Jurkat, Clone E6-1 (cell line): ENCODE measurements around the gene ZFP64.

Experiments
- DNase-seq: peaks from one replicate; pipeline ENCODE4 v3.0.0-alpha.2; 2011; ENCODE audit warnings: low read depth, low spot score
- H3K4me3 ChIP-seq: 2 replicates; pipeline ENCODE4 v1.5.1; 2011; ENCODE audit warnings: mild to moderate bottlenecking, low read length, control low read depth, moderate library complexity

The ZFP64 gene

DNA sequence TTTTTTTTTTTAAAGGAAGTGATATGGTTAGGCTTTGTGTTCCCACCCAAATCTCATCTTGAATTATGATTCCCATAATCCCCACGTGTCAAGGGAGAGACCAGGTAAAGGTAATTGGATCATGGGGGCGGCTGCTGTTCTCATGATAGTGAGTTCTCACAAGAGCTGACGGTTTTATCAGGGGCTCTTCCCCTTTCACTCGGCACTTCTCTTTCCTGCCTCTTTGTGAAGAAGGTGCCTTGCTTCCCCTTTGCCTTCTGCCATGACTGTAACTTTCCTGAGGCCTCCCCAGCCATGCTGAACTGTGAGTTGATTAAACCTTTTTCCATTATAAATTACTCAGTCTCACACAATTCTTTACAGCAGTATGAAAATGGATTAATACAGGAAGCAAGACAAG, 64.3 kb downstream of the ZFP64 start:
- DNase-seq, result no peak
- H3K4me3 ChIP-seq, result no peak overlapping the region

DNA sequence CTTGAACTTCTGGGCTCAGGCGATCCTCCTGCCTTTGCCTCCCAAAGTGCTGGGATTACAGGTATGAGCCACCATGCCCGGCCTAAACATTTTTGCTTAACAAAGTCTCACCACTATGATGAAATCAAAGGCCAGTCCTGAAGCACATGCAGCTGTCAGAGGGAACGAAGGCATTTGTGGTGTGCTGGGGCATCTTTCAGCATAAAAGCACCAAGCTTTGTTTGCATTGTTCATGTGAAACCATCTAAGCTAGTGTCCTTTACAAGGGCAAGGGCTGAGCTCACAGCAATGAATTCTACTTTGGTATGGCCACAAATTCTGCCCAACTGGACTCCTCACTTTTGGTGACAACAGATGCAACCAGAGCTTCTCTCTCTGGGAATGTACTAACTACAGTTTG, 66.8 kb downstream of the ZFP64 start:
- no peak for DNase-seq

DNA sequence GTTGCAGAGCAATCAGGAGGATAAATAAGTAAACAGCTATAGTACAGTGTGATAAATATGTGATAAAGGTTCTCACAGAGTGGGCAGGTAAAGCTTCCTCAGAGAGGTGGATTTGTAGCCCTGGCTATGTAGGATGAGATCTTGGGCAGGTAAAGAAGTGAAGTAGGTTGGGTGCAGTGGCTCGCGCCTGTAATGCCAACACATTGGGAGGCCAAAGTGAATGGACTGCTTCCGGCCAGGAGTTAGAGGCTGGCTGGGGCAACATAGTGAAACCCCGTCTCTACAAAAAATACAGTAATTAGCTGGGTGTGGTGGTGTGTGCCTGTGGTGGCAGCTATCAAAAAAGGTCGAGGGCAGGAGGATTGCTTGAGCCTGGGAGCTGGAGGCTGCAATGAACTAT, 72.9 kb downstream of the ZFP64 start:
- H3K4me3 ChIP-seq, result no peak overlapping the region
- DNase-seq, result no peak

More for the DNA sequence above, 66.8 kb downstream of the ZFP64 start:
- H3K4me3 ChIP-seq, result no peak overlapping the region

DNA sequence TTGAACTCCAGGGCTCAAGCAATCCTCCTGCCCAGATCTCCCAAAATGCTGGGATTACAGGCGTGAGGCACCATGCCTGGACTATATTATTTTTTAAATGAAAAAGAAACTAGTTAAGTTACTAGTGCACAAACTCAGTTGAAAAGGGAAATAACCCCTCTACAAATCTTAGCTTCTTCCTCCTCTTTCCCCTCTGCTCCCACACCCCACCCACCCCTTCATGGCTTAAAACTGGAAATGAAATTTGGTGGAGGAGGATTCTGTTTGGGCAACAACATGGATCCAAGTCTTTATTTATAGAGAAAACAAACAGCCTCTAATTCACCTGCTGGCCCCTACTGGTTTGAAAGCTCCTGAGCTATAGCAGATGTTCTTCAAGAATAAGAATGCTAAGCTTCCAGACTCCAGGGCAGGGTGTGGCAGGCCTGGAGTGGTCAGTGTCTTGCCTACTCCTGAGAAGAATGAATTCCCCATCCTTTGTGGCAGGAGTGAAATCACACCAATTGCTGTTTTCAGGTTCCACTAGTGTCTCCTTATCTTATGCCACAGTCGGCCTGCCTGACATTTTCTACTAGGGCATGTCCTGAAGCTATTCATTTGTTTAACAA, 73.5 kb downstream of the ZFP64 start:
- no peak for DNase-seq
- H3K4me3 ChIP-seq, result no peak overlapping the region

DNA sequence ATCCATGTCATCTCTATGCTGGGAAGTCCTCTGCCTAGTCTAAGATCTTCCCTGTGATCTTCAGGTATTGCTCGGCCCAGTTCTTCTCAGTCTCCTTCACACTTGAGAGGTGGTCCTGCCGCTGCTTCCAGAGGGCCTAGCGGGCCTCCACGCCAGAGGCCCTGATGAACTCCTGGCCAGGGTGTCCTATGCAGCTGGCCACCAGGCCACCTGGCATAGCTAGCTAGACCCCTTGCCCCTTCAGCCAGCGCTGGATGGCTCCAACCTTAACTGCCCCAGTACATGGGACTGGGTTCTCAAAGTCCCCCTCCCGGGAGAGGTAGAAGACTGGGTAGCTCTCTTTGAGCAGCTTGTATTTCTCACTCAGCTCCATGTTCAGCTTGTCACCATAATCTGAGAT, 81.1 kb downstream of the ZFP64 start:
- H3K4me3 ChIP-seq, result no peak overlapping the region
- DNase-seq, result no peak

DNA sequence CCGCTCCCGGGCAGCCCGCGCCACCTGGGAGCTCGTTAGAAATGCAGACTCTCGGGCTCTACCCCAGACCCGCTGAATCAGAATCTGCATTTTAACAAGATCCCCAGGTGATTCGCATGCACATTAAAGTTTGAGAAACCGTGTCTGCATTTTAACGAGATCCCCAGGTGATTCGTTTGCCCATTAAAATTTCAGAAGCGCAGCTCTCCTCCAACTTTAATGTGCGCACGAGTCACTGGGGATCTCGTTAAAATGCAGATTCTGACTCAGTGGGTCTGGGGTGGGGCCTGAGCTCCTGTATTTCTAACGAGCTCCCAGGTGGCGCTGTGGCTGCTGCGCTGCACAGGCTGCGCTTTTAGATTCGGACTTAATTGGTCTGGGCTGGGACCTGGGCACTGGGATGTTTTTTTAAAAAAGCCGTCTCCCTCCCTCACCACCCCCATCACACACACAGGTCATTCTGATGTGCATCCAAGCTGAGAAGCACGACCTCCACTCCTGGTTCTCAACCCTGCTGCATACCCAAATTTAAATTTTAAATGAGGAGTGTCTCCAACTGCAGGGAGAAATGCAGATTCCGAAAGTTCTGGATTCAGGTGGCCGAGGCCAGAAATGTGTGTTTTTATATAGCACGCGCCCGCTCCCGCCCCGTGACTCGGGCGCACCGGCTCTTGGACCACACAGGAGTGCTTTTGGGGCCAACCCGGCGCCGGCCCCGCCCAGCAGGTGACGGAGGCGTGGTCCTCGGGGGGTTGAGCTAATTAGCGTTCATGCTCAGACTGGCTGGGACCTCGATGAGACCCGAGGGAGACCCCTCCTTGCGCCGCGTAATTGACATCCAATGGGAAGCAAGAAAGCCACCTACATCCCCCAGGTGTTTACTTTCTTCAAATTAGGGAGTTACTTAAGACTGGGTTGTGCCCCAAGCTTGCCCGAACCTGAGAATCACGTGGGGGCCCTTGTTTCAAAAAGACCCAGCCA, 85.8 kb downstream of the ZFP64 start:
- H3K4me3 ChIP-seq, result no peak overlapping the region
- DNase-seq, result no peak

DNA sequence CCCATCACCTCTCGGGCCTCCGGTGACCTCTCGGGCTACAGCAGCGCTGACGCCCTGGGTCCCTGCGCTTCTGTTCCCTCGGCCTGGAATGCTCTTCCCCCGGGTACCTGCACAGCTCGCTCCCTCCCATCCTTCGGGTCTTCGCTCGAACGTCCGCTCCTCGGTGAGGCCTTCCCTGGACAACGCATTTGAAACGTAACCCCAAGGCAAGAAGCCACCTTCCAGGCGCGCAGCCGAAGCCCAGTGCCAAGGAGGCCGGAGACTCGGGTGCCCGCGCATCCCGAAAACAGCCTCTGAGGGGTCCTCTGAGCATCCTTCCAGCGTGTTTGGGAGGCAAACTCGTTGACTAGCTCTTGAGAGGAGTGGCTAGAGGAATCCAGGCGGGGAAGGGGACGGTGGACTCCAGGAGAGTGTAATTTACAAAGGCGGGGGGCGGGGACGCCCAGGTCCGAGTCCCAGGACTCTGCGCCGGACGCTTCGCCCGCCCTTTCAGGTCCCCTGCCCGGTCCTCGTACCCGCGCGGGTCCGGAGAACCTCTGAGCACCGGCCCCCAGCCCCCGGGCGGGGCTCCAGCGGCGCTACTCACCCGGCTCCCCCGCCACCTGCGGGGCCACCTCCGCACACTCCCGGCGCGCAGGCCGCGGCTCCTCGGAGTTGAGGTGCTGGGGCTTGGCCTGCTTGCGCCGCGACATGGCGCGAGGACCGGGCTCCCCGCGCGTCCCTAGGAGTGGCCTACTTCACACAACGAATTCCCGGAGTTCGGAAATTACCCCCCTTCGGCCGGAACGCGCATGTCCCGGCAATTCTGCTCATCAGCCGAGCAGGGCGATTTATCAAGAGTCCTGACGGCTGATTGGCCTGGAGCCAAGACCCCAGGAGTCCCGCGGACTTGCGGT, 86.8 kb downstream of the ZFP64 start:
- DNase-seq, result no peak

DNA sequence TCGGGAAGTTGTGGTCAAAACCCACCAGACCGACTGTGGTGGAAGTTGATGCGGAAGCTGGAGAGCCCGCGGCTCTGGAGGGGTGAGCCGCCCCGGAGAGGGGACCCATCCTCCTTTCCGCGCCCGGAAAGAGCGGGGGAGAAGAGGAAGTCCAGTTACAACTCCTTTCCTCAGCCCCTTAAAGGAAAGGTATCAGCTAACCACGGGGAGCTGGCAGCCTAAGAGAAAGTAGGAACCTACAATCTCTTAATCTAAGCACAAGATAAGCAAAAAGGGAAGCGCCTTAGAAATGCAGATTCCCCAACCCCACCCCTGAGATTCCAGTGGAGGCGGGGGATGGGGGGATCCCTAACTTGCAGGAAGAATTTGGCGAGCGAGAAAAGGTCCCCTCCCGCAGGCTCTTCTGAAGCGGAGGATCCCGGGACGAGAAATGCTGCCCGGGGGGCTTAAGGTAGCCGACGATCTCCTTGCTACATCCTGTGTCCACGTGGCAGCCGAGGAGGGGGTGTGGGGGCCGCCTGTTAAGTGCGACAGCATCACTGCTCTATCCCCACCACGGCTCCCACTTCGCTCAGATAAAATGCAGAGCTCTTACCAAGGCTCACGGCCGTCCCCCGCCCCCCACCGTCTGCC, 87.5 kb downstream of the ZFP64 start:
- peak overlapping the region; percentile 22 for H3K4me3 ChIP-seq
- peak; percentile 73 for DNase-seq

More for the DNA sequence above, 86.8 kb downstream of the ZFP64 start:
- no peak overlapping the region for H3K4me3 ChIP-seq

DNA sequence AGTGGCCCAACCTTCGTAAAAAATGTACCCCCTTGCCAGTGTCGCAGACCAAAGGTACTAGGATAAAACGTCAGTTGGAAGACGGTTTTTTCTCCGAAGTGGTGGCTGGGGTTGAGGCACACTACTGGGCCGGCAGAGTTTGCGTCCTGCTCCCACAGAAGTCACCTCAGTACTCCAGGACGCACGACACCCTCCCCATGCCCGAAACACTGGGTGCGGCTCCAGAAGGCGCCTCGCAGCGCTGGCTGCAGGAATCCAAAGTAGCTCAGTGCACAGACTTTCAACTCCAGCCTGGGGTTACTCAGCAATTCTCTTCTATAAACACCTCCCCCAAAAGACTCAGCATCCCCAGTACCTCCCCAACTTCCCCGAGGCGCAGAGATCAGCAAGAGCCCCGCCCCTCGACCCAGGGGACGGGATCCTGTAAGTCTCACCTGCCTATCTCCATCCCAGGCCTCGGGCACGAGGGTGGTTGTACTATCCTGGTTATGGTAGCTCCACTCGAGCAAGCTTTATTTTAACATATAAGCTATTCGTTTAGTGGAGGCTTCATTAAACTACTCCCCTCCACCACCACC, 88.2 kb downstream of the ZFP64 start:
- peak overlapping the region; percentile 22; the same call in 1 of the 2 replicates for H3K4me3 ChIP-seq

DNA sequence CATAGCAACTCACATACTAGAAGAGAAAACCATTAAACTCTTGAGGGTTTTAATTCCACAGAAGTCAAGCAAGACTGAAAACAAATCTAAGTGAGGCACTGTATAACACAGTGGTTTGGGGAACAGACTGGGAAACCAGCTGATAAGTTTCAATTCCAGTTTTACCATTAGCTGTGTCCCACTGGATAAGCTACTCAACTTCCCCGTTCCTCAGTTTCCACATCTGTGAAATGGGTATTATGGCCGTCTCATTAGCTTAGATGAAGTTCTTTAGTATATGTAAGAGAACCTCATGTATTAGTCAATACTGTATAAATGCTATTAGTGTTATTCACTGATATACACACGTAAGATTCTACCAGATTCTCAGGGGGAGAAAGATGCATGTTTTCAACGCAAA, 89.0 kb downstream of the ZFP64 start:
- H3K4me3 ChIP-seq, result no peak overlapping the region
- DNase-seq, result no peak

More for the DNA sequence above, 88.2 kb downstream of the ZFP64 start:
- DNase-seq, result no peak

DNA sequence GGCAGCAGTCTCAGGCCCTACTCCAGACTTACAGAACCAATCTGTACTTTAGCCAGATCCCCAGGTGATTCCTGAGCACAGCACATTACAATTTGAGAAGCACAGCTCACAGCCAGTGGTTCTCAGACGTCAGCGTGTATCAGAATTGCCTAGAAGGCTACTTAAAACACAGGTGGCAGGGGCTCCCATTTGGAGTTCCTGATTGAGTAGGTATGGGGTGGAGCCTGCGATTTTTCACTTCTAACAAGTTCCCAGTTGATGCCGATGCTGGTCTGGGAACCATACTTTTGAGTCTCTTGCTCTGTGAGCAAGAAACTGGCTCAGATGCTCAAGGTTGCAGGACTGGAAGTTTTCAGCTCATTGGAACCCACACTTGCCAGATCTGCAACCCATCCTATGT, 89.5 kb downstream of the ZFP64 start:
- no peak for DNase-seq
- H3K4me3 ChIP-seq, result no peak overlapping the region
